ENCODE measurements around the gene PRDX5.

PRDX5 gene

DNA sequence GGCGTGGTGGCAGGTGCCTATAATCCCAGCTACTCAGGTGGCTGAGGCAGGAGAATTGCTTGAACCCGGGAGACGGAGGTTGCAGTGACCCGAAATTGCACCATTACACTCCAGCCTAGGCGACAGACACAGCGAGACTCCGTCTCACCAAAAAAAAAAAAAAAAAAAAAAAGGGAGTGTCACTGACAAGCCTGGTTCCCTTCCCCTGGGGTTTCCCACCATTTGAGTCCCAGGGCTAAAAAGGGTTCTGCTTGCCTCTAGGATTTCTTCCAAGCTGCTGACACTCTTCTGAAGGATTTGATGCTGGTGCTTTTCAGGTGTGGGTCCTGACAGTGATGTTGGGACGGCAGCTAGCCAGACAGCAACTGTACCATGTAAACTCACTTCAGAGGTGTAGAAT is 20.8 kb downstream of the PRDX5 start:
- Mint-ChIP-seq H3K36me3 (ENCODE audit: low read depth) (no peaks in the 10 kb centered on the region), H3K4me3 (peak overlapping the region in 1 of 3 experiments; percentile 16), H3K27ac (peak overlapping the region in 1 of 3 experiments; percentile 44), H3K4me1 (peaks cover 12% of the 10 kb centered on the region), H3K9me3 (no peaks in the 10 kb centered on the region), H3K27me3 (ENCODE audit: low read depth) (peaks cover 15% of the 10 kb centered on the region)
- TF ChIP-seq, protein P1, sequence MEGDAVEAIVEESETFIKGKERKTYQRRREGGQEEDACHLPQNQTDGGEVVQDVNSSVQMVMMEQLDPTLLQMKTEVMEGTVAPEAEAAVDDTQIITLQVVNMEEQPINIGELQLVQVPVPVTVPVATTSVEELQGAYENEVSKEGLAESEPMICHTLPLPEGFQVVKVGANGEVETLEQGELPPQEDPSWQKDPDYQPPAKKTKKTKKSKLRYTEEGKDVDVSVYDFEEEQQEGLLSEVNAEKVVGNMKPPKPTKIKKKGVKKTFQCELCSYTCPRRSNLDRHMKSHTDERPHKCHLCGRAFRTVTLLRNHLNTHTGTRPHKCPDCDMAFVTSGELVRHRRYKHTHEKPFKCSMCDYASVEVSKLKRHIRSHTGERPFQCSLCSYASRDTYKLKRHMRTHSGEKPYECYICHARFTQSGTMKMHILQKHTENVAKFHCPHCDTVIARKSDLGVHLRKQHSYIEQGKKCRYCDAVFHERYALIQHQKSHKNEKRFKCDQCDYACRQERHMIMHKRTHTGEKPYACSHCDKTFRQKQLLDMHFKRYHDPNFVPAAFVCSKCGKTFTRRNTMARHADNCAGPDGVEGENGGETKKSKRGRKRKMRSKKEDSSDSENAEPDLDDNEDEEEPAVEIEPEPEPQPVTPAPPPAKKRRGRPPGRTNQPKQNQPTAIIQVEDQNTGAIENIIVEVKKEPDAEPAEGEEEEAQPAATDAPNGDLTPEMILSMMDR (IDR thresholded peaks at IDR 0.05; ENCODE audit: unreplicated experiment in 3 of 3): no peak

DNA sequence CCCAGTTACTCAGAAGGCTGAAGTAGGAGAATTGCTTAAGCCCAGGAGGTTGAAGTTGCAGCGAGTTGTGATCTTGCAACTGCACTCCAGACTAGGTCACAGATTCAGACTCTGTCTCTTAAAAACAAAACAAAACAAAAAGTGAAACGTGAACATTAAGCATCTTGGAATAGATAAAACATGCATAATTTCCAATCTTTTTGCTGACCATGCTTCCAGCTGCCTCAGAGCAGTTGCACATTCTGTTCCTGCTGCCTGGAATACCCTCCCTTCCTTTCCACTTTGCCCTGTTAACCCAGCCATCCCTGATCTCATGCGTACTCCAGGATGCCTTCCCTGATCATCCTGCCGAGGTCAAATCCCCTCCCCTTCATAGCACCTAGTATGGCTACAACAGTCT is 21.4 kb downstream of the PRDX5 start:
- Mint-ChIP-seq H3K36me3 (ENCODE audit: low read depth) (no peaks in the 10 kb centered on the region), H3K4me3 (peak overlapping the region in 1 of 3 experiments; percentile 19), H3K9me3 (no peaks in the 10 kb centered on the region), H3K27me3 (ENCODE audit: low read depth) (peaks cover 15% of the 10 kb centered on the region), H3K4me1 (peaks cover 12% of the 10 kb centered on the region), H3K27ac (peak overlapping the region in 1 of 3 experiments; percentile 17)
- TF ChIP-seq, protein P1 (IDR thresholded peaks at IDR 0.05; ENCODE audit: unreplicated experiment in 3 of 3): no peak

DNA sequence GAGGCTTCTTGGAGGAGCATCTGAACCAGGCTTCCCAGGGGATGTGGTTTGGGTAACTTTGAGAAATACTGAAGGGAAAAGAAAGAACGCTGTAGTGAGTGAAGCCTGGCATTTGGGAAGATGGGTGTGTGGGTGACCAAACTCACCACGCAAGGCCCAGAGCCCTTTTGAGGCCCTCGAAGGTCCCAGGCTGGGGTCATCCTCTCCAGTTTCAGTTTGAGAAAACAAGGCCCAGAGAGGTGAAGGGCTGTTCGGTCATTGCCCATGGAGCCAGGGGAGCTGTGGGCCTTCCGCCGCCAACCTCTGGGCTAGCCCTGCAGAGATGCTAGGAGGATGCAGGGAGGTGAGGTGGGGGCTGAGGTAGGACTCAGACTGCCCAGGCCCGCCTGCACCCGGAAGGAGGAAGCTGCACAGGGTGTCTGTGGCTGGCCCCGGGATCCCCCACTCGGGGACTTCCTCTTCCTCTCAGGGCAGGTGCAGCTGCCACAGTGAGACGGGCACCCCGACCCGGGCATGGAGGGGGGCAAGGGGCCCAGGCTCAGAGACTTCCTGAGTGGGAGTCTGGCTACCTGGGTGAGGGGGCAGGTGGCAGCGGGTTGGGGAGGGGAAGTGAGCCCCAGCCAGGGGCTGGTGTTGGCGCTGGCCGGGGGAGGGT is 22.0 kb downstream of the PRDX5 start, which contains the start of gene CCDC88B:
CCDC88B (plus strand) TSS at position 451 of the 655 bp plus-strand sequence; CDS start at position 514, 63 bp downstream.
- Mint-ChIP-seq H3K36me3 (ENCODE audit: low read depth) (no peaks in the 10 kb centered on the region), H3K9me3 (no peaks in the 10 kb centered on the region), H3K4me1 (peaks cover 11% of the 10 kb centered on the region), H3K27ac (peak within 1 kb of the TSS in 1 of 3 experiments; percentile 63), H3K27me3 (ENCODE audit: low read depth) (peaks cover 15% of the 10 kb centered on the region), H3K4me3 (peak within 1 kb of the TSS; percentile 62 to 72 (median 67))
- TF ChIP-seq, protein P1 (IDR thresholded peaks at IDR 0.05; ENCODE audit: unreplicated experiment in 3 of 3): no peak

DNA sequence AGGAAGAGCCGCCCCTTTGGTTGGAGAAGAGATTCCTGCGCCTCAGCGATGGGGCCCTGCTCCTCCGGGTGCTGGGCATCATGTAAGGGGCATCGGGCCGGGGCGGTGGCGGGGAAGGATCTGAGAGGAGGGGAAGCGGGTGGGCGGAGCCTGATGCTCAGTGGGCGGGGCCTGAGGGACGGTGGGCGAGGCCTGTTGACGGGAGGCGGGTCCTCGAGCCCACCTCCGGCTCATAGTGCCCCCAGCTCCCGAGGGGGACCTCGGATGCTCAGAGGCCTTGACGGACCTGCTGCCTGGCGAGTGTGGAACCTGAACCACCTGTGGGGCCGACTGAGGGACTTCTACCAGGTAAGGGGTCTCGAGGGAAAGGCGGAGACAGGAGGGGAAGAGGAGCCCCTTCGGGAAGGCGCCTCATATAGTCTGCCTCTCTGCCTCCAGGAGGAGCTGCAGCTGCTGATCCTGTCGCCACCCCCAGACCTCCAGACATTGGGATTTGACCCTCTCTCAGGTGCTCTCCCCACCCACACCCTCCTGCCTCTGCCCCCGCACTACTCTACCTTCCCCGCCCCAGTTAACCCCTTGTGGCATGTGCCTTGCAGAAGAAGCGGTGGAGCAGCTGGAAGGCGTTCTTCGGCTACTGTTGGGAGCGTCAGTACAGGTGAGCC is 22.9 kb downstream of the PRDX5 start:
- Mint-ChIP-seq H3K4me3 (peak overlapping the region; percentile 62 to 72 (median 67)), H3K27ac (peak overlapping the region in 1 of 3 experiments; percentile 63), H3K36me3 (ENCODE audit: low read depth) (no peaks in the 10 kb centered on the region), H3K27me3 (ENCODE audit: low read depth) (peaks cover 15% of the 10 kb centered on the region), H3K9me3 (no peaks in the 10 kb centered on the region), H3K4me1 (peaks cover 7% of the 10 kb centered on the region)
- TF ChIP-seq, protein P1 (IDR thresholded peaks at IDR 0.05; ENCODE audit: unreplicated experiment in 3 of 3): no peak

DNA sequence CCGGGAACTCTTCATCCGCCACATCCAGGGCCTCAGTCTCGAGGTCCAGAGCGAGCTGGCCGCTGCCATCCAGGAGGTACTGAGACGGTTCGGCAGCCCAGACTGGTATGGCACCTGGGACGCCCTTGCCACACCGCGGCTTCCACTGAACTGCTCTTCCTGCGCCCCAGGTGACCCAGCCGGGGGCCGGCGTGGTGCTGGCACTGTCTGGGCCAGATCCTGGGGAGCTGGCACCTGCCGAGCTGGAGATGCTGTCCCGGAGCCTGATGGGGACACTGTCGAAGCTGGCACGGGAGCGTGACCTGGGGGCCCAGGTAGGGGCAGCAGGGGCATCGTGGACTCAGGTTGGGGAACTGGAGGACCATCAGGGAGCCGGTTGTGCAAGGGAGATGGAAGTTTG is 23.5 kb downstream of the PRDX5 start:
- peak overlapping the region in 2 of 3 experiments; percentile 62 to 72 for H3K4me3 Mint-ChIP-seq
- H3K27ac Mint-ChIP-seq: no peak overlapping the region
- peaks cover 7% of the 10 kb centered on the region for H3K4me1 Mint-ChIP-seq
- H3K27me3 Mint-ChIP-seq (ENCODE audit: low read depth): peaks cover 15% of the 10 kb centered on the region
- H3K36me3 Mint-ChIP-seq (ENCODE audit: low read depth): no peaks in the 10 kb centered on the region
- TF ChIP-seq, protein P1 (IDR thresholded peaks at IDR 0.05; ENCODE audit: unreplicated experiment in 3 of 3): no peak
- H3K9me3 Mint-ChIP-seq: no peaks in the 10 kb centered on the region

Data from nephron (organoid).